SK-N-SH treated with all-trans-retinoic acid at 6 μM for 48 hours (cell line): Measurements from ENCODE around the gene GAB4.

ENCODE experiments used
- ARNTL ChIP-seq: fragments of 450-650 bp; formaldehyde crosslinking; IDR thresholded peaks from 2 replicates; pipeline ENCODE4 v1.5.0; 2020; ENCODE audit warnings: low read depth, mild to moderate bottlenecking, moderate library complexity, borderline replicate concordance
- GLIS3 ChIP-seq: fragments of 250-450 bp; sonication (Bioruptor Pico); IDR thresholded peaks from 2 replicates; pipeline ENCODE4 v1.5.0; 2020; ENCODE audit warnings: mild to moderate bottlenecking, moderate library complexity
- PPARA ChIP-seq: fragments of 250-450 bp; sonication (Bioruptor Pico); IDR thresholded peaks from 2 replicates; pipeline ENCODE4 v1.5.0; 2020; ENCODE audit warnings: mild to moderate bottlenecking, borderline replicate concordance
- RARB ChIP-seq: fragments of 250-450 bp; sonication (Bioruptor Pico); IDR thresholded peaks from 2 replicates; pipeline ENCODE4 v1.8.0; 2021; ENCODE audit warnings: mild to moderate bottlenecking, moderate library complexity
- TOX ChIP-seq: fragments of 250-450 bp; sonication (Bioruptor Pico); IDR thresholded peaks from 2 replicates; pipeline ENCODE4 v1.8.0; 2021; ENCODE audit warnings: mild to moderate bottlenecking, moderate library complexity, borderline replicate concordance
- ZC3H10 ChIP-seq: fragments of 250-450 bp; sonication (Bioruptor Pico); IDR thresholded peaks from 2 replicates; pipeline ENCODE4 v1.5.1; 2021; ENCODE audit warnings: mild to moderate bottlenecking, moderate library complexity
- ZFP3 ChIP-seq: fragments of 250-450 bp; sonication (Bioruptor Pico); IDR thresholded peaks from 2 replicates; pipeline ENCODE4 v1.5.0; 2020; ENCODE audit warnings: mild to moderate bottlenecking, moderate library complexity
- ZNF8 ChIP-seq: fragments of 450-650 bp; formaldehyde crosslinking; IDR thresholded peaks from 2 replicates; pipeline ENCODE4 v1.5.0; 2020; ENCODE audit warnings: mild to moderate bottlenecking, moderate library complexity
- TF ChIP-seq, protein P1 (sequence below): fragments of 250-450 bp; sonication (Bioruptor Pico); IDR thresholded peaks from 2 replicates; pipeline ENCODE4 v1.8.0; 2020; ENCODE audit warnings: mild to moderate bottlenecking, moderate library complexity, borderline replicate concordance

DNA sequence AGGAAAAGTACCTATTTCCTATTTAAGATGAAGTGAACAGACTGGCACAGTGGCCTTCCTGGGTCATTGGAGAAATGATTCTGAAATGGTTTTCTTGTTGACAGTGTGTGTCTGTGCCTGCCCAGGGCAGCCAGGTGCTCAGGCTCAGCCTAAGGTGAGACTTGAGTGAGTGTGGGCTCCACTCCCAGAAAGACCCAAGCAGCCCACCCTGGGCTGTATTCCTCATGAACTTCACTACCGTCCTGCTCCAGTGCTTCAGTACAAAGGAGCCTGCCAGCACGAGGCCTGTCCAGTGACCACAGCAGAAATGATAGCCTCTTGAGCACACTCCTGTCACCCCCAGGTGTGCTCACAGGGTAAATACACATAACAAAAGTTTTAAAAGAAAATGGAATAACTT, 49.5 kb downstream of the GAB4 start:
- TF ChIP-seq ZNF8 (CRISPR knock-in tag) (no peak), PPARA (no peak), GLIS3 (CRISPR knock-in tag) (no peak), ZC3H10 (no peak), ARNTL (CRISPR knock-in tag) (no peak), RARB (CRISPR knock-in tag) (no peak), TOX (CRISPR knock-in tag) (no peak), ZFP3 (CRISPR knock-in tag) (no peak)
- TF ChIP-seq, protein P1, sequence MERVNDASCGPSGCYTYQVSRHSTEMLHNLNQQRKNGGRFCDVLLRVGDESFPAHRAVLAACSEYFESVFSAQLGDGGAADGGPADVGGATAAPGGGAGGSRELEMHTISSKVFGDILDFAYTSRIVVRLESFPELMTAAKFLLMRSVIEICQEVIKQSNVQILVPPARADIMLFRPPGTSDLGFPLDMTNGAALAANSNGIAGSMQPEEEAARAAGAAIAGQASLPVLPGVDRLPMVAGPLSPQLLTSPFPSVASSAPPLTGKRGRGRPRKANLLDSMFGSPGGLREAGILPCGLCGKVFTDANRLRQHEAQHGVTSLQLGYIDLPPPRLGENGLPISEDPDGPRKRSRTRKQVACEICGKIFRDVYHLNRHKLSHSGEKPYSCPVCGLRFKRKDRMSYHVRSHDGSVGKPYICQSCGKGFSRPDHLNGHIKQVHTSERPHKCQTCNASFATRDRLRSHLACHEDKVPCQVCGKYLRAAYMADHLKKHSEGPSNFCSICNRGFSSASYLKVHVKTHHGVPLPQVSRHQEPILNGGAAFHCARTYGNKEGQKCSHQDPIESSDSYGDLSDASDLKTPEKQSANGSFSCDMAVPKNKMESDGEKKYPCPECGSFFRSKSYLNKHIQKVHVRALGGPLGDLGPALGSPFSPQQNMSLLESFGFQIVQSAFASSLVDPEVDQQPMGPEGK (CRISPR knock-in tag): no peak
